ENCODE results near the gene GRIP1.

- TF ChIP-seq CTCF (conservative IDR thresholded peaks at IDR 0.05 in 1 of 2, IDR thresholded peaks at IDR 0.05 in 1 of 2; ENCODE audit: low read depth in 1 of 2, low read length in 2 of 2) (no peak), EZH2 (IDR thresholded peaks at IDR 0.05; ENCODE audit: low read length, missing control alignments) (no peak)
Observed at GRCh38 chr12:66441905-66442559, 236.8 kb downstream of the GRIP1 start.
